GM21528 (cell line): ENCODE data around the gene PTGDS.

Experiments used
- ATAC-seq: cut with Tn5 transposase; IDR thresholded peaks from one replicate; pipeline ENCODE4 v1.9.1; 2021; ENCODE audit warnings: mild to moderate bottlenecking, moderate library complexity; ENCODE audit not compliant: unreplicated experiment, low FRiP score

The PTGDS gene

DNA sequence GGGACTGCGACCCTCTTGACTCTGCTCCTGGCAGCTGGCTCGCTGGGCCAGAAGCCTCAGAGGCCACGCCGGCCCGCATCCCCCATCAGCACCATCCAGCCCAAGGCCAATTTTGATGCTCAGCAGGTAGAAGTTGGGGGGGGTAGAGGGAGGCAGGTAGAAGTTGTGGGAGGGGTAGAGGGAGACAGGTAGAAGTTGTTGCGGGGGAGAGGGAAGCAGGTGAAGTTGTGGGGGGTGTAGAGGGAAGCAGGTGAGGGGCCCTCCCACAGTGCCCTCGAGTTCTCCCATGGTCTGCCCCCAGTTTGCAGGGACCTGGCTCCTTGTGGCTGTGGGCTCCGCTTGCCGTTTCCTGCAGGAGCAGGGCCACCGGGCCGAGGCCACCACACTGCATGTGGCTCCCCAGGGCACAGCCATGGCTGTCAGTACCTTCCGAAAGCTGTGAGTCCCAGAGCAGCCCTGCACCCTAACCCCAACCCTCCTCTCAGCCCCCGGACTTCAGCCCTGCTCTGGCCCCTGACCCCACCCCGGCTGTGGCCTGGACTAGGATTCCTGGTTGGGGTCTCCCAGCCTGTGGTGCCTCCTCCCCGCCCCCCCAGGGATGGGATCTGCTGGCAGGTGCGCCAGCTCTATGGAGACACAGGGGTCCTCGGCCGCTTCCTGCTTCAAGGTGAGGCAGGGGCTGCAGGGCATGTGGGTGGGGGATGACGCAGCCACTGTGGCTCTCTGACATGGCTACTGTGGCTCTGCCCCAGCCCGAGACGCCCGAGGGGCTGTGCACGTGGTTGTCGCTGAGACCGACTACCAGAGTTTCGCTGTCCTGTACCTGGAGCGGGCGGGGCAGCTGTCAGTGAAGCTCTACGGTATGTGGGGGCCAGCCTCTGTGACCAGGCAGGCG is 31.7 kb upstream of the PTGDS start:
- ATAC-seq, result no peak

GRCh38 chr9:136946228-136947027 is 30.9 kb upstream of the PTGDS start:
- ATAC-seq, result no peak

- no peak for ATAC-seq
Measured at GRCh38 chr9:136947028-136947891, 30.0 kb upstream of the PTGDS start.

DNA sequence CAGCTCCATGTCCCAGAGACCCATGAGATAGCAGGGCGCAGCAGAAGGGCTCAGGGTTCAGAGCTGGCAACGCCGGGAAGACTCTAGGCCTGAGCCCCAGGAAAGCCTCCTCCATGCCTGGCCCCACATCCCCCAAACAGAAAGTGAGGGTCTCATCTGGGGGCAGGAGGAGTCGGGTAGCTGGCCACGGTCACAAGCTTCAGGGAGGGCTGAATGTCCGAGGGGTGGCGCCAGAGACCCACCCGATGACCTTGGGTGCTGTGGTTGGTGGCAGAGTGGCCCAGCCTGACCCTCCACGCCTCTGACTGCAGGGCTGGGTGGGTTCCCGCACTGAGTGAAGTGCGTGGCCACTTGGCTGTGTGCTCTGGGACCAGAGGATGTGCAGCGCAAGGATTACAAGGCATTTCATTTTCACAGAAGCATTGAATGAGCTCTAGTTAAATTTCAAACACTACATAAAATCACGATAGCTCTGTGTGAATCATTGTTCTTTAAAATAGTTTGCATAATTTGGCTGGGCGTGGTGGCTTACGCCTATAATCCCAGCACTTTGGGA is 29.3 kb upstream of the PTGDS start:
- no peak for ATAC-seq

DNA sequence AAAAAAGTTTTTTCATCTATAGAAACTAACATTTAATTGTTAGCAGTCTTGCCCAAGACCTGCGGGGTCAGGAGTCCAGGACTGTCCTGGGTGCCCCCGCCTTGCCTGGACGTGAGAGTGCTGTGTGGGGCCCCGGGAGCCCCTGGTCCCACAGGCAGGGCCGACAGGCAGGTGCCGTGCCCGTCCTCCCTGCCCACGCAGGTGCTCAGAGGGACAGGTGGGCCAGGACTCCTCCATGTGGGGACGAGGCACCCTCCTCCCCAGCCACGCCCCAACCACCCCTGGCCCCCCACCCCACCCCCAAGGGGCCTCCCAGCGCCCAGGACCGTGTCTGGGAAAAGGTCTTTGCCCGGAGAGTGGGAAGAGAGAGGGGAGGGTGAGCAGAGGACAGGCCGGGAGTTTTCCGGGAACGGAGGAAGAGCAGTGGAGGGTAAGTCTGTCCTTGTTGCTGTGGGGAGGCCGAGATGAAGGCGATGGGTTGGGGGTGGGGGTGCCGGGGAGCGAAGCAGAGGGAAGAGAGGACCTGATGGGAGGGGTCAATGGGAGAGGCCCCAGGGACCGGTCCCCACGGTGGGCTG is 28.0 kb upstream of the PTGDS start:
- no peak for ATAC-seq

DNA sequence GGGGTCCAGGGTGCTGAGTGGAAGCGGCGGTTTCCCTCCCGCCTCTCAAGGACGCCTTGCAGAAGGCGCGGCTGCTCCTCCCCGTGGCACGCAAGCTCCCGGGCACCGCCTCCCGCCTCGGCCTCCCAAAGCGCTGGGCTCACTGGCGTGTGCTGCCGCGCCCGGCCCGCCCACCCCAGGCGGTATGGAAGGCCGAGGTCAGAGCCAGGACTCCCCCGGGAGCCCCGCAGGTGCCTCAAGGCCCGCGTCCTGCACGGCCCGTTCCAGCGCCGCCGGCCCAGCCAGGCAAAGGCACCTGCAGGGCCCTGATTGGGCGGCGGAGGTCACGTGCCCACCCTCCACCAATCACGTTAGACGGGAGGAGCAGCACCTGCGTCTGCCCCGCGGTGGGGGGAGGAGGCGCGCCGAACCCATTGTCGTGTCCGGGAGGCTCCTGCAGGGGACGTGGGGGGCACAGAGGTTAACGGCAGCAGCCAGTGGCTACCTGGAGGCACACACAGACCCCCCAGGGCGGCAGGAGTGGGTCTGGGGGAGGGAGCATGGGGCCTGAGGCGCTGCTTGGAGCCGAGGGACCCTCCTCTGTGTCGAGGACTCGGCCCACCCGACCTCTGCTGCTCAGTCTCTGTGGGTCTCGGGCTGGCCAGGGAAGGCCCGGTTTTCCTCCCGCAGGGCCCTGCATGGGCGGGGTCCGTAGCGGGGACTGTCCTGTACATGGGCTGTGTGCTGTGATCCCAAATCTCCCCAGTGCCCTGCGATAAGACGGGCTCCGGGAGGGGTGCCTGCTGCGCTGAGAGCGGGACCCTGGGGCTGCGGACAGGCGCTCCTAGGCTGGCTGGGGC is 27.3 kb upstream of the PTGDS start:
- ATAC-seq, result peak; percentile 66

DNA sequence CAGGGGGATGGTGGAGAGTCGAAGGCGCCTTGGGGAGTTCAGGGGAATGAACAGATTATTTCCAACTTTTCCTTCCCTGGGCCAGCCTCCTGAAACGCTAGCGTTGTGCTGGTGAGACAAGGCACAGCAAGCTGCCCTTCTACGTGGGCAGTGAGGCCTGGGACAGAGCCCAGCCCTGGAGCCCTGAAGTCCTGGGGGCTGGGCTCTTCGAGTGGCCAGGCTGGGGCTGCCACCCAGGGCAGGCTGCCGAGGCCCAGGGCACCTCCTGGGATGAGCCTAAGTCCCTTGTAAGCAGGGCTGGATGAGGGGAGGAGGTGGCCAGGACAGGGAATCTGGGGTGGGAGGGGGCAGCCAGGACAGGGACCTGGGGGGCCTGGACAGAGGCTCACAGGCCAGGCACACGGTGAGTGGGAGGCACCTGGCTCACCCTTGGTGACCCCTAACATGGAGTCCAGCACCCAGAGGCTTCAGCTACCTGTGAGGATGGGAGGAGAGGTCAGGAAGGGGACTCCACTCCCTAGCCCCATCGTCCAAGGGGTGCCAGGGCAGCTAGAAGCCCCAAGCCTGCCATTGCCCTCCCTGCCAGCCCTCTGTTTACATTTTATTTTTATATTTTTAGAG is 26.5 kb upstream of the PTGDS start:
- ATAC-seq, result no peak

DNA sequence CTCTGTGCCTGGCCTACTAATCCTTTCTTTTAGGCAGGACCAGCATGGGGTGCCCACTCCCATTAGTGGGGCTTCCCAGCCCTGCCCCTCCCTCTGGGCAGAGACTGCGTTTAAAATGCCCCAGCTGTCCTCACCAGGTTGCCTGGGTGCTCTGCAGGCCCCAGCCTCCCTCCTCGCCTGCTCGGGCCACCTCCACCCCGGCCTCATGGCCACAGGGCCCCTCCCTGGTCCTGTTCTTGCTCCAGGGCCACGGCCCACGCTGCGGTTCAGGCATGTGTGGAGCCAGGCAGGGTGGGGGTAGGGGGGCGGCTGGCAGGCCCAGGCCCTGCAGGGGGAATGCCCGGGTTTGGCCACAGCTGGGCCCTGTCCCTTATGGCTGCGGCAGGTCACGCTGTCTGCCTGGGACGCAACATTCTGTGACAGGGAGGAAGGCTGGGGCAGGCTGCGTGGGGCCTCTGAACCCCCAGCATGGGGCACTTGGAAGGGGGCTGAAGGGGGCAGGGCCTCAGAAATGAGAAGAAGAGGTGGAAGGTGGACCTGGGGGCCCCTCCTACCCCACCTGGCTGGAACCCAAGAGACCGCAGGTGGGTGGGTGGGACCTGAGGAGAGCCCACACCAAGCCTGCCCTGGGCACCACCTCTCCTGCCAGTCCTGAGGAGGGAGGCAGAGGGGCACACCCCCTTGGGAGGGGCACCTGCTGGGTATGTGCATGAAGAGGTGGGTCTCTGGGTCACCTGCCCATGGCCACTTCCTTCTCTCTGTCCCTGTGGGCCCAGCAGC is 25.6 kb upstream of the PTGDS start, which contains the start of gene LCN12:
TSS of gene LCN12 (plus strand) at position 733 of the 780 bp plus-strand sequence. CDS start 55 bp downstream, outside the sequence.
- ATAC-seq, result no peak

DNA sequence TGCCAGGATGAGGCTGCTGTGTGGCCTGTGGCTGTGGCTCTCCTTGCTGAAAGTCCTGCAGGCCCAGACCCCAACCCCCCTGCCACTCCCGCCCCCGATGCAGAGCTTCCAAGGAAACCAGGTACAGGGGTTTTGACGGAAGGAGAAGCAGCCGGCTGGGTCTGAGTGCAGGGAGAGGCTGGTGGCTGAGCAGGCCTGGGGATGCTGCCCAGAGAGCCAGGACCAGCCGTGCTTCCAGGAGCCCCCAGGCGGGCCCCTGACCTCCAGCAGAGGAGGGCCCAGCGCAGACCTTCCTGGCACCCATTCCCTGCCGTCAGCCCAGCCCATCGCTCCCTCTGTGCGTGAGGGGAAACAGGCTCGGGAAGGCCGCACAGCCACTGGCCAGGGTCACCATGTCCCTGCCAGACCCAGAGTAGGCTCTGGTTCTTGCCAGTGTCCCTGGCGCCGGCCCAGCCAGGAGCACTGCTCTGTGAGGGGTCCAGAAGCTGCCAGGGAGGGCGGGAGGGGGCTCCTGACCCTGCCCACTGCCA is 24.9 kb upstream of the PTGDS start:
- ATAC-seq, result no peak

DNA sequence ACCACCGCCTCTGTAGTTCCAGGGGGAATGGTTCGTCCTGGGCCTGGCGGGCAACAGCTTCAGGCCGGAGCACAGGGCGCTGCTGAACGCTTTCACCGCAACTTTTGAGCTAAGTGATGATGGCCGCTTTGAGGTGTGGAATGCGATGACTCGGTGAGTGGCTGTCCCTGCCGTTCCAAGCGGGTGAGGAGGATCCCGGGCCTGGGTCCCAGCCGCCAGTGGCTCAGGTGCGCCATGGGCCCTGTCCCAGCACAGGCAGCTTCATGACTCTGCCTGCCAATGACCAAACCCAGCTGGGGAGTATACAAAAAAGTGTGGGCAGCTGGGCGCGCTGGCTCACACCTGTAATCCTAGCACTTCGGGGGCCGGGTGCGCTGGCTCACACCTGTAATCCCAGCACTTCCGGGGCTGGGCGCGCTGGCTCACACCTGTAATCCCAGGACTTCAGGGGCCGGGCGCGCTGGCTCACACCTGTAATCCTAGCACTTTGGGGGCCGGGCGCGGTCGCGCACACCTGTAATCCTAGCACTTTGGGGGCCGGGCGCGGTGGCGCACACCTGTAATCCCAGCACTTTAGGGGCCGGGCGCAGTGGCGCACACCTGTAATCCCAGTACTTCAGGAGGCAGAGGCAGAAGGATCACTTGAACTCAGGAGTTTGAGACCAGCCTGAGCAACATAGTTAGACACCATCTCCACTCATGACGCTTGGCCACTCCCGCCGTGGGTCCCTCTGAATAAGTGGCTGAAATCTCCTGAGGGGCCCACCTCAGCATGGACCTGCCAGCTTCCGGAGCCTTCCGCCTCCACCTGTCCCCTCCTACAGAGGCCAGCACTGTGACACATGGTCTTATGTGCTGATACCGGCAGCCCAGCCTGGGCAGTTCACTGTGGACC is 24.2 kb upstream of the PTGDS start:
- no peak for ATAC-seq

DNA sequence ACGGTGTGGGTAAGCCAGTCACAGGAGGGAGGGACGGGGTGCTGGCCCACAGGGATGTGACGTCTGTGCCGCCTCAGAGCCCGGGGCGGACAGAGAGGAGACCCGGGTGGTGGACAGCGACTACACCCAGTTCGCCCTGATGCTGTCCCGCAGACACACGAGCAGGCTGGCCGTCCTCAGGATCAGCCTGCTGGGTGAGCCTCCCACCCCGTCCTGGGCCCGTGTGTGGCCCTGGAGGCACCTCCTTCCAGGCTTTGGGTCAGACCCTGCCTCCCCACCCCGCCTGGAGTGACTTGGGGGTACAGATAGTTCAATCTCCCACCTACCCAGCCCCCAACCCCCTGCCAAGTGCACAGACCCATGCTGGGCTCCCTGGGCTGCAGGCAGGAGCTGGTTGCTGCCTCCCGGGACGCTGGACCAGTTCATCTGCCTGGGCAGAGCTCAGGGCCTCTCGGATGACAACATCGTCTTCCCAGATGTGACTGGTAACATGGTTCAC is 23.5 kb upstream of the PTGDS start:
- no peak for ATAC-seq

GRCh38 chr9:136954270-136955083 is 22.8 kb upstream of the PTGDS start:
- ATAC-seq, result no peak

- no peak for ATAC-seq
Measured at GRCh38 chr9:136955202-136955942, 21.9 kb upstream of the PTGDS start.

DNA sequence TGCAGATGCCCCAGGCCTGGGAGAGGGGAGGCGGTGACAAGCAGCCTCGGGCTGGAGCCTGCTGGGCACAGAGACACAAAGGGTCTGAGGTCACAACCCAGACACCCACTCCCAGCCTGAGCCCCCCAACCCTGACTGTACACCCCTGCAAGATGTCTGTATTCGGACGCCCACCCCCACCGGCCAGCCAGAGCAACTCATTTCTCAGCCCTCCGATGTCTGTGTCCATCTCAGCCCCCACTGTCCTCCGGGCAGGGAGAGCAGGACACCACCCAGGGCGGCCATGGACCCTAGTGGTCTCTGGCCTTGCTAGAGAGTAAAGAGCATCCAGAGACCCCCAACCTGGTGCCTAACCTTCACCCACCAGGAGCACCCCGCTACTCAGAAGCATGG is 21.4 kb upstream of the PTGDS start:
- no peak for ATAC-seq

- no peak for ATAC-seq
Measured at GRCh38 chr9:136956604-136957003, 20.7 kb upstream of the PTGDS start.
